NK-92 (cell line): ENCODE results near the gene SS18L1.

Source experiments
- DNase-seq: peaks from one replicate; lab custom pipeline; 2025; ENCODE audit not compliant: unreplicated experiment; lab: John Stamatoyannopoulos, UW

Gene SS18L1

DNA sequence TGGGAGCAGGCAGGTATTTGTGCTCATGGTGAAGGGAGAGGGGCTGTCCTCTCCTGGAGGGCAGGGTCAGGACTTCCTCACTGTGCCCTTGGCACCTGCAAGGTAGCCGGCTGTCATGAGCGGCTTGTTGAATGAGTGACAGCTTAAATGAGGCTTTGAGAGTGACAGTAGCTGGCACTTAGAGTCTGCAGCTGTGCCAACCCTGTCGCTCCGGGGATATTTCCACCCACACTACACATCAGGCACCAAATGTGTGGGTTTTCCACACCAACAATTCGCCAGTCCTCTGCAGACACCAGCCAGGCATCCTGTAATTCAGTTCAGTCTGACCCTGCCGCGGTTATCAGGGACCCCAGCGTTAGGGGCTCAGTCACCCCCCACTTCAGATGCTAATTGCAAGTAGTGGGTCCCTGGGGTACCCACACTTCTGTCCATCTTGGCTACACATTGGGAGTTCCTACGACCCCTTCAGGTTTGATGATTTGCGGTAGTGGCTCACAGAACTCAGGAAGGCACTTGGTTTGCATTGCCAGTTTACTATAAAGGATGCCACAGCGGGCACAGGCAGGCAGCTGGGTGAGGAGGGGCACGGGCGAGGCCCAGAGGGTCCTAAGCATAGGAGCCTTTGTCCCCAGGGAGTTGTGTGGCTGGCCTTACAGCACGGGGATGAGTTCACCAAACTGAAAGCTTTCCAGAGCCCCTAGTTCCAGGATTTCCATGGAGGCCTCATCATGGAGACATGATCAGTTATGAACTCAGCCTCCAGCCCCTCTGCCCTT lies 48.4 kb downstream of the SS18L1 start:
- no peak for DNase-seq

DNA sequence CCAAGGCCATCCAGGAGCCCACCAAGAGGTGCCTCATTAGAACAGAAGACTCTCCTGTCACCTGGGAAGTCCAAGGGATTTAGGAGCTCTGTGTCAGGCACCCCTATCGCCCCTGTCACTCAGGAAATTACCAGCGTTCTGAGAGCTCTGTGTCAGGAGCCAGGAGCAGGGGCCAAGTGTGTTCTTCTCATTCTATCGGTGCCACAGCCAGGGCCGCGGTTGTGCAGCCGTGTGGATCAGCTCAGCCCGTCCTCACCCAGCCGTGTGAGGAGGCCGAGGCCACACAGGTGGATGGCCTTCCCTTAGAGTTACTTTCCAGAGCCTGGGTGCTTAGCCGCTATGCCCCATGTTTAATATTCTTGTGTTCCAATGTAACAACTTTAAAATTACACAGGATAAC lies 49.1 kb downstream of the SS18L1 start:
- no peak for DNase-seq

DNA sequence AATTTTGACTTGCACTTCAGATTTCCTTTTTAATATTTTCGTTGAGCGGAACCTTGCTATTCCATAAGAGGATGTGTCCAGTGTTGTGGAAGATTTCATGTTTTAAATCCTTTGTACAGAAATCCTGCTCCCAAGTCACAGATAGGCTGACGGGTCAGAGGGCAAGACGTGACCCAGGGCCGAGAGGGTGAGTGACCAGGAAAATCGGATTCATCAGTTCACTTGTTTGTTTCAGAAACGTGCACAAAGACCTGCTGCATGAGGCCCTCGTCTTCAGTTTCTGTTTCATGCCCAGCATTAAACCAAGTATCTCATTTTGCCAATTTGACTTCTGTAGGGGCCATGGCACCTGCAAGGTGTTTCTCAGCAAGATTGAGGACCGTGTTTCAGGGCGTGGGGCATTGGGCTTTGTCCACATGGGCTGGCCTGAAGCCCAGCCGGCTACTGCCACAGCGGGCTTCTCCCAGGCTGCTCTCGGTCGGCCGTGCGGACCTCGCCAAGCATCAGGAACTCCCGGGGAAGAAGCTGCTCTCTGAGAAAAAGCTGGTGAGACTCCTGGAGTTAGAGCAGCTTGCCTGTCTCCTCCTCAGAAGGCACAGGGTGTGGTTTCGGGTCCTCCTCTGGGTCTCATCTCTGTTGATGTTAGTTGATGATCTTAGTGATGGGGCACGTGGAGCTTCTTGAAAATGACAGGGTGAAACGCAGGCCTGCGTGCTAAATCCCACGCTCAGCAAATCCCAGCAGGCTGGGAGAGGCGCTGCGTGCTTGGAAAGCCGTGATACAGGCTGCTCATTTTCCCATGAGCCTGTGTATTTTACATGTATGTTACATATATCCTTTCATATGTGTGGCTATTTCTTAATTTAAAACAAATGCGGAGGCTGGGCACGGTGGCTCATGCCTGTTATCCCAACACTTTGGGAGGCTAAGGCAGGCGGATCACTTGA lies 49.8 kb downstream of the SS18L1 start:
- DNase-seq: no peak

DNA sequence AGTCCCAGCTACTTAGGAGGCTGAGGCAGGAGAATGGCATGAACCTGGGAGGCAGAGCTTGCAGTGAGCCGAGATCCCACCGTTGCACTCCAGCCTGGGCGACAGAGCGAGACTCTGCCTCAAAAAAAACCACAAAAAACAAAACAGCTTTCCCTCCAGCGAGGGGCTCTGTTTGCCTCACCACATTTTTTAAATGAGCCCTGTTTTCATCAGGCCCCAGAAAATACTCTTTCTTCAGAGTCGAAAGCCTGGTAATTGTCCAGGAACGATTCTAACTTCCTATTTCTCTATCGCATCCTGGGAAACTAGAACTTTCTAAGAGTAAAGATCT lies 51.5 kb downstream of the SS18L1 start:
- no peak for DNase-seq

DNA sequence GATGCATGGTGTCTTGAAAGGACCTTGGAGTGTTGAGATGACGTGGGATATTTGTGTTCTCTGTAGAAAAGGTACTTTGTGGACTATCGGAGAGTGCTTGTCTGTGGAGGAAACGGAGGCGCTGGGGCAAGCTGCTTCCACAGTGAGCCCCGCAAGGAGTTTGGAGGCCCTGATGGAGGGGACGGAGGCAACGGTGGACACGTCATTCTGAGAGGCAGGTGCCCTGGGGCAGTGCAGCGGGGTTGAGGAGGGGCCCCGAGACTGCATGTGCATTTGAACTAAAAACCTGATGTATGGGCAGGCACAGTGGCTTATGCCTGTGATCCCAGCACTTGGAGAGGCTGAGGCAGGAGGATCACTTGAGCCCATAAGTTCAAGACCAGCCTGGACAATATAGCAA lies 52.2 kb downstream of the SS18L1 start:
- no peak for DNase-seq

DNA sequence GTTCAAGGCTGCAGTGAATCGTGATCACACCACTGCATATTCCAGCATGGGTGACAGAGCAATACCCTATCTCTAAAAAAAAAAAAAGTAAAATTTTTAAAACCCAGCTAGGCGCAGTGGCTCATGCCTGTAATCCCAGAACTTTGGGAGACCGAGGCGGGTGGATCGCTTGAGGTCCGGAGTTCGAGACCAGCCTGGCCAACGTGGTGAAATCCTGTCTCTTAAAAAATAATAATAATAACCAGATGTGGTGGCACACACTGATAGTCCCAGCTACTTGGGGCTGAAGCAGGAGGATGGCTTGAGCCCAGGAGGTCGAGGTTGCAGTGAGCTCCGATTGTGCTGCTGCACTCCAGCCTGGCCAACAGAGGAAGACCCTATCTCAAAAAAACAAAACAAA lies 52.7 kb downstream of the SS18L1 start:
- no peak for DNase-seq

GRCh38 chr20:62197311-62197710 lies 53.7 kb downstream of the SS18L1 start:
- DNase-seq: no peak

DNA sequence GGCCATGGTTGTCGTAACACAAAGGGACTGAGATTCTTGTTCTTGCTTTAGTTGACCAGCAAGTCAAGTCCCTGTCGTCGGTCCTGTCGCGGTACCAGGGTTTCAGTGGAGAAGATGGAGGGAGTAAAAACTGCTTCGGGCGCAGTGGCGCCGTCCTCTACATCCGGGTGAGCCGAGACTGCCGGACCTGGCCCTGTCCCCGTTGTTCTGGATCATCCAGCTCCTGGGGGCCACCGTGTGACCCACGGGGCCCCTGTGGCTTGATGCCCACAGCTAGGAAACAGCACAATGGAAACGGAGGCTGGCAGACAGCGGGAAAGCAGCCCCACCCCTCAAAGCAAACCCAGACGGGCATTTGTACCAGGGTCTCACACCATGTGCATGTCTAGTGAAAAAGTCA lies 54.2 kb downstream of the SS18L1 start:
- no peak for DNase-seq

DNA sequence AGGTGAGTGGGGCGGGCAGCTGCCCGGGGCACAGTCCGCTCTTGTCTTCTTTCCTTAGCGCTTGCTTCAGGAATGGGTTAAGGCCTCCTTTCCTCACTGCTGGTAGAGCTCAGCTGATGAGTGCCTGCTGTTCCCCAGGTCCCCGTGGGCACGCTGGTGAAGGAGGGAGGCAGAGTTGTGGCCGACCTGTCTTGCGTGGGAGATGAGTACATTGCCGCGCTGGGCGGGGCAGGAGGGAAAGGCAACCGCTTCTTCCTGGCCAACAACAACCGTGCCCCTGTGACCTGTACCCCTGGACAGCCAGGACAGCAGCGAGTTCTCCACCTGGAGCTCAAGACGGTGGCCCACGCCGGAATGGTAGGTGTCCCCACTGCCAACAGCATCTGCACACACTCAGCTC lies 54.9 kb downstream of the SS18L1 start:
- no peak for DNase-seq

- no peak for DNase-seq
These were observed 55.4 kb downstream of the SS18L1 start for GRCh38 chr20:62198931-62199330.

DNA sequence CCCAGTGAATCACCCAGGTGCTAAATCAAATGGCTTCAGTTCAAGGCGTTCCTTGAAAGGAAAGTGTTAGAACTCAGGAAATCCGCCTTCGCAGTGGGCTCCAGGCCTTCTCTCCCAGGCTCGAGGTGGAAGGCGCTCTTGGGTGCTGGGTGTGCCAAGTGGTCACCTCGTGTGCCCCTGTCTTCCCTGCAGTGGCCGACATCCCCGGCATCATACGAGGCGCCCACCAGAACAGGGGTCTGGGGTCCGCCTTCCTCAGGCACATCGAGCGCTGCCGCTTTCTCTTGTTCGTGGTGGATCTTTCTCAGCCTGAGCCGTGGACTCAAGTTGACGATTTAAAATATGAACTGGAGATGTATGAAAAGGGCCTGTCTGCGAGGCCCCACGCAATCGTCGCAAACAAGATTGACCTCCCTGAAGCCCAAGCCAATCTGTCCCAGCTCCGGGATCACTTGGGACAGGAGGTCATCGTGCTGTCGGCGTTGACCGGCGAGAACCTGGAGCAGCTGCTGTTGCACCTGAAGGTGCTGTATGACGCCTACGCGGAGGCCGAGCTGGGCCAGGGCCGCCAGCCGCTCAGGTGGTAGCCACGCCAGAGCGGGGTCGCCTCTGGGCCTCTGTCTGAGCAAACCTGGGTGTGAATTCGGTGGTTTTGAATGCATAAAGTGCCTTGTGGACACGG lies 57.1 kb downstream of the SS18L1 start:
- DNase-seq: no peak

DNA sequence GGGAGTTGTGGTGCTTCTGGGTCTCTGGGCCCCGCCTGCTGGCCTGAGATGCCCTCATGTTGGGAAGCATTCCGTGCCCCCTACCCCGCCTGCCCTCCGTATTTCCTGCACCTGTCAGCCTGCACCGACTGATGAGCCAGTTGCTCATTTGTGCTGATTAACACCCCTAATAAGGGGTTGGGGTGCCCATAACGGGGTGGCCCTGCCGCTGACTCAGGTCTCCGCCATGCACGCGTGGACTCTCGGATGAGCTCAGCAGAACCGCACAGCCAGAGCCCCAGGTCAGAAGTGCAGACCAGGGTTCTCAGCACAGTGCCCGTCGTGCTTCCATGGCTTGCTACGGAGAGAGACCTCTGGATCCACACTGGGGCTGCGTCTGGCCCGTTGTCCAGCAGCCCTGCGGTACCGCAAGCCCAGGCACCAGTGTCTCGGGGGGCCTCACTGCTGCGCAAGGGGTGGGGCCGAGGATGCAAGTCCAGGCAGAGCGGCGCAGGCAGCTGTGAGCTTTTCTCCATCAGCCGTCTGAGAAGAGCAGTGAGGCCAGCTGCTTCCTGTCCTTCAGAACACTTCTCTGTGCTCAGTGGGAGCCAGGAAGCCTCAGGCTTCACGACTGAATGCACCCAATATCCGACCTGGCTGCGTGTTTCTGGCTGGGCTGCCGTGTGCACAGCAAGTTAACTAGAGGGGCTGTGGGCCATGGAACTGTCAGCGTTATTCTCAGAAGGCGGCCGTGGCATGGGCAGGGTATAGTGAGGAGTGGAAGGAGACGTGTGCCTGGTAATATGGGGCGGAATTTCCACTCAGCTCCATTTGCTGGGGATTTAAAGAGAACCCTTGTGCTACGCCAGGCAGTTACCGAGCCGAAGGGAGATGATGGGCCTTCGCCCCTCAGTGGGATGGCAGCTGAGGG lies 57.9 kb downstream of the SS18L1 start:
- DNase-seq: no peak

- no peak for DNase-seq
These were observed 58.5 kb downstream of the SS18L1 start for GRCh38 chr20:62202083-62202395.

GRCh38 chr20:62202676-62203377 lies 59.3 kb downstream of the SS18L1 start:
- DNase-seq: no peak

GRCh38 chr20:62203378-62204030 lies 59.9 kb downstream of the SS18L1 start:
- DNase-seq: no peak

GRCh38 chr20:62205618-62206387 lies 62.2 kb downstream of the SS18L1 start:
- DNase-seq: no peak

DNA sequence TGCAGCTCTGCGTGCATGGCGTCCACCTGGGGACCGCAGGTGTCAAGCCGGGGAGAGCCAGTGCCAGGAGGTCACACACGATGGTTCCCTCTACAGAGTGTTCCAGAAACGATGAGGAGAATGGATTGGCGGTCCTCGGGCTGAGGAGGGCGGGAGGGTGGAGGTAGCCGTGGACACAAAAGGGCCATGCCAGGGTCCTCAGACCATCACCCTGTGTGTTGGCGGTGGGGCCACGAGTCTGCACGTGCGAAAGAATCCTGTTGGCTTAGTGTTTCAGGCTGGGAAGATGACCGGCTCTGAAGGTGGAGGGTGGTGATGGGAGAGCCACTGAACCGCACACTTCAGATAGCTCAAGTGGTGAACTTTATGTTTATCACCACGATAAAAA lies 62.8 kb downstream of the SS18L1 start:
- DNase-seq: no peak

- DNase-seq: no peak
These were observed 64.7 kb downstream of the SS18L1 start for GRCh38 chr20:62208061-62208794.
